Measurements from ENCODE around the gene TLE6.
"Not testable (repeated sequence)": the region's sequence is repeated elsewhere in the genome, so short reads cannot be mapped to it uniquely, and the experiment has no call there.

The TLE6 gene

GRCh38 chr19:3004522-3004921, 27.2 kb downstream of the TLE6 start:
- DNase-seq (ENCODE audit: low read depth), result no peak

GRCh38 chr19:3005345-3005744, 28.0 kb downstream of the TLE6 start:
- no peak for DNase-seq (ENCODE audit: low read depth)

GRCh38 chr19:3006075-3006767, 28.9 kb downstream of the TLE6 start:
- no peak for DNase-seq (ENCODE audit: low read depth)

GRCh38 chr19:3007975-3008374, 30.6 kb downstream of the TLE6 start:
- DNase-seq (ENCODE audit: low read depth), result no peak

GRCh38 chr19:3008994-3009393, 31.6 kb downstream of the TLE6 start:
- DNase-seq (ENCODE audit: low read depth), result no peak

GRCh38 chr19:3010871-3011270, 33.5 kb downstream of the TLE6 start:
- no peak for DNase-seq (ENCODE audit: low read depth)

GRCh38 chr19:3012059-3012458, 34.7 kb downstream of the TLE6 start:
- not testable (repeated sequence) for DNase-seq (ENCODE audit: low read depth)

GRCh38 chr19:3012621-3013262, 35.4 kb downstream of the TLE6 start:
- no peak for DNase-seq (ENCODE audit: low read depth)

GRCh38 chr19:3013263-3013725, 35.9 kb downstream of the TLE6 start:
- no peak for DNase-seq (ENCODE audit: low read depth)

GRCh38 chr19:3014135-3014534, 36.8 kb downstream of the TLE6 start:
- DNase-seq (ENCODE audit: low read depth), result no peak

- DNase-seq (ENCODE audit: low read depth), result no peak
Measured at GRCh38 chr19:3015126-3016057, 38.0 kb downstream of the TLE6 start.

GRCh38 chr19:3017923-3018322, 40.6 kb downstream of the TLE6 start:
- no peak for DNase-seq (ENCODE audit: low read depth)

- no peak for DNase-seq (ENCODE audit: low read depth)
Measured at GRCh38 chr19:3019211-3019854, 42.0 kb downstream of the TLE6 start.

GRCh38 chr19:3020321-3020960, 43.1 kb downstream of the TLE6 start:
- no peak for DNase-seq (ENCODE audit: low read depth)

GRCh38 chr19:3024509-3024869, 47.1 kb downstream of the TLE6 start:
- no peak for DNase-seq (ENCODE audit: low read depth)

- DNase-seq (ENCODE audit: low read depth), result no peak
Measured at GRCh38 chr19:3024870-3025548, 47.6 kb downstream of the TLE6 start.

- DNase-seq (ENCODE audit: low read depth), result no peak
Measured at GRCh38 chr19:3025549-3025886, 48.2 kb downstream of the TLE6 start.

- no peak for DNase-seq (ENCODE audit: low read depth)
Measured at GRCh38 chr19:3026768-3027167, 49.4 kb downstream of the TLE6 start.

GRCh38 chr19:3027292-3027691, 49.9 kb downstream of the TLE6 start:
- no peak for DNase-seq (ENCODE audit: low read depth)

GRCh38 chr19:3027981-3028304, 50.6 kb downstream of the TLE6 start:
- no peak for DNase-seq (ENCODE audit: low read depth)

- DNase-seq (ENCODE audit: low read depth), result no peak
Measured at GRCh38 chr19:3028305-3029064, 51.1 kb downstream of the TLE6 start.
